Keratinocyte (primary cell): ENCODE data around the gene NEURL1. TPM values are rescaled to one million over a fixed set of nuclear protein-coding genes. Genes with fewer than 3 reads are reported as not detected.

Experiments used
- DNase-seq: peaks from one replicate; pipeline ENCODE4 v3.0.0-alpha.2; 2011; ENCODE audit warnings: low read depth, missing footprints, low spot score
- FAIRE-seq: peaks from 2 replicates; lab custom pipeline; 2011; peaks lifted over from hg19 to GRCh38; lab: Jason Lieb, UNC
- H2AFZ ChIP-seq: 2 replicates; pipeline ENCODE4 v1.6.0; 2012; ENCODE audit warnings: low read length, control low read depth, inconsistent platforms; ENCODE audit not compliant: control insufficient read depth
- H3K27ac ChIP-seq: 2 replicates; pipeline ENCODE4 v1.5.1; 2011; ENCODE audit warnings: low read length; ENCODE audit not compliant: control insufficient read depth, insufficient read depth
- H3K27me3 ChIP-seq: 3 replicates; pipeline ENCODE4 v1.6.0; 2011; ENCODE audit warnings: low read length; ENCODE audit not compliant: control insufficient read depth, insufficient read depth; ENCODE audit errors: extremely low read depth
- H3K36me3 ChIP-seq, 2 experiments: 2 replicates in 1 of 2; 3 replicates in 1 of 2; pipeline ENCODE4 v1.5.1; 2011; ENCODE audit warnings: low read length in 2 of 2, mild to moderate bottlenecking in 1 of 2; ENCODE audit not compliant: control insufficient read depth in 2 of 2, insufficient read depth in 2 of 2; ENCODE audit errors: extremely low read depth in 1 of 2
- H3K4me1 ChIP-seq: 3 replicates; pipeline ENCODE4 v1.5.1; 2011; ENCODE audit warnings: low read length; ENCODE audit not compliant: control insufficient read depth, insufficient read depth; ENCODE audit errors: extremely low read depth
- H3K4me2 ChIP-seq: 3 replicates; pipeline ENCODE4 v1.6.0; 2011; ENCODE audit warnings: low read depth, low read length; ENCODE audit not compliant: control insufficient read depth, insufficient read depth; ENCODE audit errors: extremely low read depth
- H3K4me3 ChIP-seq, 3 experiments: fragments of 200-600 bp in 1 of 3; sonication (generic) in 1 of 3; 2 replicates in 2 of 3; 3 replicates in 1 of 3; pipeline ENCODE4 v1.5.1; 2011 to 2016; ENCODE audit warnings: low read length in 3 of 3, mild to moderate bottlenecking in 3 of 3, control low read depth in 2 of 3, inconsistent platforms in 1 of 3, low read depth in 1 of 3, mixed read lengths in 1 of 3, mixed run types in 1 of 3, moderate library complexity in 1 of 3; ENCODE audit not compliant: control insufficient read depth in 2 of 3, insufficient read depth in 2 of 3; ENCODE audit errors: extremely low read depth in 1 of 3
- H3K79me2 ChIP-seq: 2 replicates; pipeline ENCODE4 v1.6.0; 2012; ENCODE audit warnings: low read length; ENCODE audit not compliant: control insufficient read depth, insufficient read depth
- H3K9ac ChIP-seq: 3 replicates; pipeline ENCODE4 v1.6.0; 2011; ENCODE audit warnings: low read length; ENCODE audit not compliant: control insufficient read depth, insufficient read depth; ENCODE audit errors: extremely low read depth
- H3K9me1 ChIP-seq: 3 replicates; pipeline ENCODE4 v1.6.0; 2011; ENCODE audit warnings: low read length; ENCODE audit not compliant: control insufficient read depth, insufficient read depth; ENCODE audit errors: extremely low read depth
- H3K9me3 ChIP-seq: 2 replicates; pipeline ENCODE4 v1.5.1; 2012; ENCODE audit warnings: low read depth, low read length; ENCODE audit not compliant: control insufficient read depth
- H4K20me1 ChIP-seq: 3 replicates; pipeline ENCODE4 v1.6.0; 2011; ENCODE audit warnings: low read length; ENCODE audit not compliant: control insufficient read depth, insufficient read depth; ENCODE audit errors: extremely low read depth
- EZH2 ChIP-seq: IDR thresholded peaks from one replicate; pipeline ENCODE4 v1.6.1; 2012; ENCODE audit warnings: inconsistent platforms, mild to moderate bottlenecking, low read length, moderate library complexity
- dilution Hi-C: fragments of 300-500 bp; cut with MboI; formaldehyde crosslinking; loops from one replicate; pipeline ENCODE4 v1.7.0; 2020; ENCODE audit warnings: low sequenced_read_pairs; ENCODE audit not compliant: extremely low pct_ligation_motif_present
- polyA plus RNA-seq, 5 experiments: library from polyadenylated mRNA; depleted of rRNA in 3 of 5; stranded (reverse) in 3 of 5; stranded (forward) in 1 of 5; unstranded in 1 of 5; fragments of >200 nt; gene quantifications; 1 replicate in 1 of 5; 2 replicates in 3 of 5; 3 replicates in 1 of 5; pipeline versions ENCODE4 v1.2.1 to v1.2.3, GENCODE V29; 2011 to 2012; ENCODE audit warnings: missing spikeins in 2 of 5, low read depth in 1 of 5, low replicate concordance in 1 of 5
- TF ChIP-seq, protein P1 (sequence below), 3 experiments: IDR thresholded peaks in 1 of 3; conservative IDR thresholded peaks in 1 of 3; optimal IDR thresholded peaks in 1 of 3; 2 replicates in 2 of 3; 3 replicates in 1 of 3; pipeline versions ENCODE3 to v1.5.1; 2011; ENCODE audit warnings: low read length in 3 of 3, mild to moderate bottlenecking in 3 of 3, moderate library complexity in 2 of 3, control low read depth in 1 of 3, inconsistent platforms in 1 of 3; ENCODE audit not compliant: insufficient read depth in 2 of 3; ENCODE audit errors: extremely low read depth in 1 of 3

The NEURL1 gene
- polyA plus RNA-seq, 1 donor (not counting 4 experiments of a cell fraction or from before 2014, with no cell fraction given) = 0.03 TPM

DNA sequence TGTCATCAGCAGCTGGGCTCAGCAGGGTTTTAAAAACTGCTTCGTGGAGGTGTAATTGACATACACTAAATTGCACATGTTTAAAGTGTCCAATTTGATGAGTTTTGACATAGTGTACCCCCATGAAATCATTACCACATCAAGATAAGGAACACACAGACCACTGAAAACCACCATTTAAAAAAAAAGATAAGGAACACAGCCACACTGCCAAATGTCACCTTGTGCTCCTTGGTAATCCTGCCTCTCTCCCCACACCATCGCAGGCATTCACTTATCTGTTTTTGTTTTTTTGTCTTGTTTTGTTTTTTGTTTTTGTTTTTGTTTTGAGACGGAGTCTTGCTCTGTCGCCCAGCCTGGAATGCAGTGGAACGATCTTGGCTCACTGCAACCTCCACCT is 75.0 kb downstream of the NEURL1 start:
- DNase-seq = no peak
- Histone ChIP-seq H3K9me1 (no peaks in the 10 kb centered on the region), H3K27ac (no peak overlapping the region), H4K20me1 (peaks cover 3% of the 10 kb centered on the region), H3K36me3 (no peaks in the 10 kb centered on the region), H3K27me3 (peaks cover 21% of the 10 kb centered on the region), H2AFZ (no peak overlapping the region), H3K9ac (no peak overlapping the region), H3K79me2 (no peaks in the 10 kb centered on the region), H3K4me2 (no peak overlapping the region), H3K4me1 (peaks cover 11% of the 10 kb centered on the region), H3K4me3 (no peak overlapping the region), H3K9me3 (no peaks in the 10 kb centered on the region)
- no peak for FAIRE-seq
- dilution Hi-C loops = no loop called here
- TF ChIP-seq EZH2 = no peak
- TF ChIP-seq, protein P1, sequence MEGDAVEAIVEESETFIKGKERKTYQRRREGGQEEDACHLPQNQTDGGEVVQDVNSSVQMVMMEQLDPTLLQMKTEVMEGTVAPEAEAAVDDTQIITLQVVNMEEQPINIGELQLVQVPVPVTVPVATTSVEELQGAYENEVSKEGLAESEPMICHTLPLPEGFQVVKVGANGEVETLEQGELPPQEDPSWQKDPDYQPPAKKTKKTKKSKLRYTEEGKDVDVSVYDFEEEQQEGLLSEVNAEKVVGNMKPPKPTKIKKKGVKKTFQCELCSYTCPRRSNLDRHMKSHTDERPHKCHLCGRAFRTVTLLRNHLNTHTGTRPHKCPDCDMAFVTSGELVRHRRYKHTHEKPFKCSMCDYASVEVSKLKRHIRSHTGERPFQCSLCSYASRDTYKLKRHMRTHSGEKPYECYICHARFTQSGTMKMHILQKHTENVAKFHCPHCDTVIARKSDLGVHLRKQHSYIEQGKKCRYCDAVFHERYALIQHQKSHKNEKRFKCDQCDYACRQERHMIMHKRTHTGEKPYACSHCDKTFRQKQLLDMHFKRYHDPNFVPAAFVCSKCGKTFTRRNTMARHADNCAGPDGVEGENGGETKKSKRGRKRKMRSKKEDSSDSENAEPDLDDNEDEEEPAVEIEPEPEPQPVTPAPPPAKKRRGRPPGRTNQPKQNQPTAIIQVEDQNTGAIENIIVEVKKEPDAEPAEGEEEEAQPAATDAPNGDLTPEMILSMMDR (optimal IDR thresholded peaks at IDR 0.05 in 1 of 3, IDR thresholded peaks at IDR 0.05 in 1 of 3, conservative IDR thresholded peaks at IDR 0.05 in 1 of 3; ENCODE audit: extremely low read depth in 1 of 3, insufficient read depth in 2 of 3, low read length in 3 of 3) = no peak

DNA sequence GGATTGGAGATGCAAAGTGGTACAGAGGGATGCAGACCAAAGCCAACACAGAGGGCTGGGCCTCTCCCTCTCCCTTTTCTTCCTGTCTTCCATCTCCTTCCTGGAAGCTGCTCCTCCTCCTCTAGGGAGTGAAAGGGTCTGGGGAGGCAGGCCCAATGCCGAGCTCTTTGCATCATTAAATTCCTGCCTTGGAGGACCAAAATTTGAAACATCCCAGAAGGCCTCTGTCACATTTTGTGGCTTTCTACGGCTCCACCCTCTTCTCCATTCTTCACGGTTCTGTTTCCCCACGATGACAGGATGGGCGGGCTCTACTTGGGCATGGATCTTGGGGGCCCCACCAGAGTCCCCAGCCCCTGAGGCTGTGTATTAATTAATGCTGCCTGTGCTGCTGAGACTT is 76.4 kb downstream of the NEURL1 start:
- no peak for FAIRE-seq

More for the DNA sequence above, 76.4 kb downstream of the NEURL1 start:
- Histone ChIP-seq H3K9me1 (no peaks in the 10 kb centered on the region), H3K4me3 (no peak overlapping the region), H3K9ac (no peak overlapping the region), H3K4me2 (no peak overlapping the region), H3K36me3 (no peaks in the 10 kb centered on the region), H3K9me3 (no peaks in the 10 kb centered on the region), H3K27ac (no peak overlapping the region), H2AFZ (no peak overlapping the region), H3K4me1 (peaks cover 11% of the 10 kb centered on the region), H3K79me2 (no peaks in the 10 kb centered on the region), H3K27me3 (peaks cover 22% of the 10 kb centered on the region), H4K20me1 (peaks cover 3% of the 10 kb centered on the region)
- dilution Hi-C loops = no loop called here
- no peak for TF ChIP-seq EZH2
- TF ChIP-seq, protein P1 (optimal IDR thresholded peaks at IDR 0.05 in 1 of 3, IDR thresholded peaks at IDR 0.05 in 1 of 3, conservative IDR thresholded peaks at IDR 0.05 in 1 of 3; ENCODE audit: extremely low read depth in 1 of 3, insufficient read depth in 2 of 3, low read length in 3 of 3) = no peak
- DNase-seq = no peak
